AG04450 (cell line): Measurements from ENCODE around the gene TMEM143. TPM values are rescaled to one million over a fixed set of nuclear protein-coding genes. Genes with fewer than 3 reads are reported as not detected.

ENCODE experiments used
- CTCF ChIA-PET: fragments of 300-600, 350-600 bp; formaldehyde crosslinking; extraction: SDS; loops from one replicate; lab custom pipeline; 2022; ENCODE audit warnings: antibody characterized with exemption, inconsistent platforms; lab: Charles Lee
- POLR2A ChIA-PET: fragments of 350-600 bp; formaldehyde crosslinking; extraction: SDS; loops from one replicate; lab custom pipeline; 2021; ENCODE audit warnings: antibody characterized with exemption, inconsistent platforms; lab: Yijun Ruan, JAX
- DNase-seq: peaks from one replicate; pipeline ENCODE4 v3.0.0-alpha.2; 2011; ENCODE audit warnings: low read depth, low spot score
- H3K27ac ChIP-seq: one replicate; pipeline ENCODE4 v1.5.1; 2012; ENCODE audit warnings: low read depth, low read length, control low read depth
- H3K27me3 ChIP-seq: one replicate; pipeline ENCODE4 v1.6.0; 2012; ENCODE audit warnings: low read length; ENCODE audit not compliant: control insufficient read depth, insufficient read depth
- H3K4me3 ChIP-seq: 2 replicates; pipeline ENCODE4 v1.5.1; 2011; ENCODE audit warnings: mild to moderate bottlenecking, low read depth, low read length, control low read depth
- H3K9me3 ChIP-seq: 2 replicates; pipeline ENCODE4 v1.5.1; 2012; ENCODE audit warnings: low read length; ENCODE audit not compliant: control insufficient read depth, insufficient read depth
- polyA minus RNA-seq: library from RNA; depleted of rRNA, polyadenylated mRNA; stranded (reverse); fragments of >200 nt; gene quantifications from 2 replicates; pipeline ENCODE4 v1.2.3, GENCODE V29; 2011; rRNA and poly(A)+ RNA removed
- polyA plus RNA-seq: library from polyadenylated mRNA; depleted of rRNA; stranded (reverse); fragments of >200 nt; gene quantifications from 2 replicates; pipeline ENCODE4 v1.2.3, GENCODE V29; 2011; rRNA removed
- TF ChIP-seq, protein P1 (sequence below): IDR thresholded peaks from 2 replicates; pipeline ENCODE4 v1.5.1; 2011; ENCODE audit warnings: low read depth, low read length, control low read depth, inconsistent platforms

The TMEM143 gene
- 4.7 and 5.1 TPM in 2 replicates for polyA plus RNA-seq
- 3.8 and 5.5 TPM in 2 replicates for polyA minus RNA-seq

DNA sequence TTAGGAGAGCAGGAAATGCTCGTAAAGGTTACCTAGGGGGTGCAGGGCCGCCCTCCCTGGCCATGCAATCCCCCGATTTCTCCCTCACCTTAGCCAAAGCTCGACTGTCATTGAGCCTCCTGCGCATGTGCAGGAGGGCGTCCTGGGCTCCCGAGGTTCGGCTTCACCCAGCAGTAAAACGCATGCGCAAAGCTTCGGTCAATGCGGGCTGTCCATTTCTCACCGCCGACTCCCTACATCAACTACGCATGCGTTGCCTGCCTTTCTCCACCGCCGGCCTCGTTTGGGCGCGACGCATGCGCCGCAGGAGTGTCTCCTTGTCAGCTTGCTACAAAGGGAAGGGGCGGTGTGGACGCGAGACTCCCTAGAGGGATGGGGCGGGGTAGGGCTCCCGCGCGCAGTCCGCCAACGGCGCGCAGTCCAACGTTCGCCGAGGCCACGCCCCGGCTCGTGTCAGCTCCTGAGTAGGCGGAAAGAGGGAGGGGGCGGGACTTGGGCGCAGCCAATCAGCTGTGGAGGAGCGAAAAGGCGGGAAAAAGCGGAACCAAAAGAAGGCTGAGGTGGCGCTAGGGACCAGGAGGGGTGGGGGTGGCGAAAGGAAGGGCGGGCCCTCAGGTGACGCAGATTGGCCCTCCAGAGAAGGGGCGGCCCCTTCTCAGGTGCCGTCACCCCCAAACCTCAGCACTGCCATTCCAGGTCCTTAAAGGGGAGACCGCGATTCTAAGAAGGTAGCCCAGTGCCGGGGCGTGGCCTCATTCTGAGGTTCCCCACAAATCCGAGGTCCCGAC, at the start of gene TMEM143, which contains the start of gene SYNGR4:
TSS of gene TMEM143 (minus strand) at position 131 of the 788 bp plus-strand sequence. CDS start at position 111, 20 bp downstream.
TSS of gene SYNGR4 (plus strand) at position 558 of the 788 bp plus-strand sequence. CDS start 1,476 bp downstream, outside the sequence.
- no peaks in the 10 kb centered on the region for H3K27me3 ChIP-seq
- H3K4me3 ChIP-seq, result peak within 1 kb of the TSS; percentile 72
- no peaks in the 10 kb centered on the region for H3K9me3 ChIP-seq
- peak within 1 kb of the TSS; percentile 85 for H3K27ac ChIP-seq
- TF ChIP-seq, protein P1, sequence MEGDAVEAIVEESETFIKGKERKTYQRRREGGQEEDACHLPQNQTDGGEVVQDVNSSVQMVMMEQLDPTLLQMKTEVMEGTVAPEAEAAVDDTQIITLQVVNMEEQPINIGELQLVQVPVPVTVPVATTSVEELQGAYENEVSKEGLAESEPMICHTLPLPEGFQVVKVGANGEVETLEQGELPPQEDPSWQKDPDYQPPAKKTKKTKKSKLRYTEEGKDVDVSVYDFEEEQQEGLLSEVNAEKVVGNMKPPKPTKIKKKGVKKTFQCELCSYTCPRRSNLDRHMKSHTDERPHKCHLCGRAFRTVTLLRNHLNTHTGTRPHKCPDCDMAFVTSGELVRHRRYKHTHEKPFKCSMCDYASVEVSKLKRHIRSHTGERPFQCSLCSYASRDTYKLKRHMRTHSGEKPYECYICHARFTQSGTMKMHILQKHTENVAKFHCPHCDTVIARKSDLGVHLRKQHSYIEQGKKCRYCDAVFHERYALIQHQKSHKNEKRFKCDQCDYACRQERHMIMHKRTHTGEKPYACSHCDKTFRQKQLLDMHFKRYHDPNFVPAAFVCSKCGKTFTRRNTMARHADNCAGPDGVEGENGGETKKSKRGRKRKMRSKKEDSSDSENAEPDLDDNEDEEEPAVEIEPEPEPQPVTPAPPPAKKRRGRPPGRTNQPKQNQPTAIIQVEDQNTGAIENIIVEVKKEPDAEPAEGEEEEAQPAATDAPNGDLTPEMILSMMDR, result no peak
- POLR2A ChIA-PET, result interaction anchor here (0.6 to 2.2 kb wide), 11 partner anchors 11 to 402 kb away, joined by 3 to 24 read pairs (median 4); partner anchors contain the start of genes GRIN2D, KDELR1, RPL18 and SPHK2
- CTCF ChIA-PET, result interaction anchor here (0.7 to 2.9 kb wide), 5 partner anchors 13 to 81 kb away, joined by 3 to 22 read pairs (median 3); partner anchors contain the start of gene KDELR1
- DNase-seq, result peak; percentile 99

DNA sequence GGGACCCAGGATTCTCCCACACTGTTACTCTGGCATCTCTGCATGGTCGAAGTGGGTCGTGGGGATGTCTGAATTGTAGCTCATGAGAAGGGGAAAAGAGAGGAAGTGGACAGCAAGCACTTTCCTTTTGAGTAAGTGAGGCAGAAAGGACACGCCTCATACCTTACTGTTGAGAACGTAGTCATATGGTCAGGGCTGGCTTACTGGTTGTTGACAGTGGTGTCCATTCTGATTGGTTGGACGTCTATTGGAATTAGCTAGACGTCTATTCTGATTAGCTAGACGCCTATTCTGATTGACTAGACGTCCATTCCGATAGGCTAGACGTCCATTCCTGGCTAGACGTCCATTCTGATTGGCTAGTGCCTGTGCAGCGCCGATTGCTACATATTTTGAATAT, 42.1 kb upstream of the TMEM143 start:
- no peak for DNase-seq
- Histone ChIP-seq H3K27me3 (no peaks in the 10 kb centered on the region), H3K4me3 (no peak overlapping the region), H3K9me3 (no peaks in the 10 kb centered on the region; the same call in 1 of the 2 replicates), H3K27ac (peak overlapping the region; percentile 21)
- POLR2A ChIA-PET, result no interaction called here
- CTCF ChIA-PET, result interaction anchor here (1.4 kb wide), 1 partner anchor 15 kb away, joined by 9 read pairs; the partner anchor contains the start of gene KDELR1
- TF ChIP-seq, protein P1, result no peak

DNA sequence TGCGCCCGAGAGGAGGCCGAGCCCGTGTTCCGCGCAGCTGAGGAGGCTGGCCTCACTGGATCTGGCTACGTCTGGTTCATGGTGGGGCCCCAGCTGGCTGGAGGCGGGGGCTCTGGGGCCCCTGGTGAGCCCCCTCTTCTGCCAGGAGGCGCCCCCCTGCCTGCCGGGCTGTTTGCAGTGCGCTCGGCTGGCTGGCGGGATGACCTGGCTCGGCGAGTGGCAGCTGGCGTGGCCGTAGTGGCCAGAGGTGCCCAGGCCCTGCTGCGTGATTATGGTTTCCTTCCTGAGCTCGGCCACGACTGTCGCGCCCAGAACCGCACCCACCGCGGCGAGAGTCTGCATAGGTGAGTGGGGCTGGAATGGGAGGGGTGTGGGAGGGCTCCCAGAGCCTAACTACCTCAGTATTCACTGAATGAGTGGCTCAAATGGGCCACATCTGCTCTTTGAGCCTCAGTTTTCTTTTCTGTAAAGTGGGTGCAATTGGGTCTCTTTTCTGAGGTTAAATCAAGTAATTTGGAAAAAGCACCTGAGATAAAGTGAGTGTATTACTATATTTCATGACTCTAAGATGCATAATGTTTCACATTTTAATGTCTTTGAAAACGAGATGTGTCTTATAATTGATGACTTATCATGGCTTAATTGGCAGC, 41.4 kb upstream of the TMEM143 start:
- no peak overlapping the region for H3K4me3 ChIP-seq
- ChIA-PET POLR2A (no interaction called here), CTCF (interaction anchor here (1.4 to 5.4 kb wide), 3 partner anchors 14 to 40 kb away, joined by 9 to 42 read pairs (median 9); partner anchors contain the start of gene KDELR1)
- no peaks in the 10 kb centered on the region; the same call in none of the 2 replicates for H3K9me3 ChIP-seq
- no peak overlapping the region for H3K27ac ChIP-seq
- TF ChIP-seq, protein P1, result no peak
- no peak for DNase-seq
- no peaks in the 10 kb centered on the region for H3K27me3 ChIP-seq

DNA sequence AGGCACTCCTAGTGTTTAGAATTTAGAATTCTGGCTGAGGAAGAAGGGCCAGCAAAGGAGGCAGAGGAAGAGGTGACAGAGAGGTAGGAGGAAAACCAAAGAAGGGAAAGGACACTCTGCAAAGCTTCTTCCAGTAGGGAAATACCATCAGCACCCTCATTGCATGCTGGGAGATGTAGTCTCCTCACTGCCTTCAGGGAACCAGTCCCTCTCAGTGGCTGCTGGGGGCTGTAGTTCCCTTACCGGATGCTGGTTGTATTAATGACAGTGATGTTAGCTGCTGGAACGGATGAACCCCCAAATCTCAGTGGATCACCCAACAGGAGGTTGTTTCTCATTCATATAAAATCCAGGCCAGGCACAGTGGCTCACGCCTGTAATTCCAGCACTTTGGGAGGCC, 39.9 kb upstream of the TMEM143 start:
- TF ChIP-seq, protein P1, result no peak
- CTCF ChIA-PET, result interaction anchor here (0.6 to 5.4 kb wide), 3 partner anchors 13 to 41 kb away, joined by 3 to 42 read pairs (median 9); partner anchors contain the start of gene KDELR1
- Histone ChIP-seq H3K27me3 (no peaks in the 10 kb centered on the region), H3K27ac (no peak overlapping the region), H3K4me3 (no peak overlapping the region), H3K9me3 (peaks cover 5% of the 10 kb centered on the region)
- no peak for DNase-seq
- POLR2A ChIA-PET, result no interaction called here
